Hepatocyte (in vitro differentiated cells): ENCODE data around the gene CNOT6.

Experiments used
- EZH2 ChIP-seq: fragments of 200-600 bp; sonication (generic); IDR thresholded peaks from 2 replicates; pipeline ENCODE4 v1.6.1; 2016; ENCODE audit warnings: antibody characterized with exemption, mild to moderate bottlenecking, borderline replicate concordance
- TF ChIP-seq, protein P1 (sequence below): fragments of 200-600 bp; sonication (generic); IDR thresholded peaks from 2 replicates; pipeline ENCODE4 v1.5.1; 2016; ENCODE audit warnings: antibody characterized with exemption, mild to moderate bottlenecking; ENCODE audit not compliant: poor library complexity

DNA sequence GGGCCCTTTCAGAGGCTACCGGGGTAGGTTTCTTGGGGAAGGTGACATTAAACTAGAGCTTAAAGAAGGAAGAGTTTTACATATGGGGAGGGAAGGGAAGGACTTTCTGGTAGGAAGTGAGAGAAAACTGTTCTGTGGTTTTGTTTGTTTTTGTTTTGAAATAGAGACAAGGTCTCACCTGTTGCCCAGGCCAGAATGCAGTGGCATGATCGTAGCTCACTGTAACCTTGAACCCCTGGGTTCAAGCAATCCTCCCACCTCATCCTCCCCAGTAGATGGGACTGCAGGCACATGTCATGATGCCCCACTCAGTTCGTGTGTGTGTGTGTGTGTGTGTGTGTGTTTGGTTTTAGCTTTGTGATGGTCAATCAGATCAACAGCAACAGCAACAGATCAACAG, 37.4 kb upstream of the CNOT6 start:
- TF ChIP-seq, protein P1, sequence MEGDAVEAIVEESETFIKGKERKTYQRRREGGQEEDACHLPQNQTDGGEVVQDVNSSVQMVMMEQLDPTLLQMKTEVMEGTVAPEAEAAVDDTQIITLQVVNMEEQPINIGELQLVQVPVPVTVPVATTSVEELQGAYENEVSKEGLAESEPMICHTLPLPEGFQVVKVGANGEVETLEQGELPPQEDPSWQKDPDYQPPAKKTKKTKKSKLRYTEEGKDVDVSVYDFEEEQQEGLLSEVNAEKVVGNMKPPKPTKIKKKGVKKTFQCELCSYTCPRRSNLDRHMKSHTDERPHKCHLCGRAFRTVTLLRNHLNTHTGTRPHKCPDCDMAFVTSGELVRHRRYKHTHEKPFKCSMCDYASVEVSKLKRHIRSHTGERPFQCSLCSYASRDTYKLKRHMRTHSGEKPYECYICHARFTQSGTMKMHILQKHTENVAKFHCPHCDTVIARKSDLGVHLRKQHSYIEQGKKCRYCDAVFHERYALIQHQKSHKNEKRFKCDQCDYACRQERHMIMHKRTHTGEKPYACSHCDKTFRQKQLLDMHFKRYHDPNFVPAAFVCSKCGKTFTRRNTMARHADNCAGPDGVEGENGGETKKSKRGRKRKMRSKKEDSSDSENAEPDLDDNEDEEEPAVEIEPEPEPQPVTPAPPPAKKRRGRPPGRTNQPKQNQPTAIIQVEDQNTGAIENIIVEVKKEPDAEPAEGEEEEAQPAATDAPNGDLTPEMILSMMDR: no peak
- no peak for TF ChIP-seq EZH2
